ENCODE results near the gene SUB1.
"Not testable (repeated sequence)": the region's sequence is repeated elsewhere in the genome, so short reads cannot be mapped to it uniquely, and the experiment has no call there.

The SUB1 gene

GRCh38 chr5:32585446-32586275 lies at the start of gene SUB1:
Gene SUB1, plus strand, starts transcription at chr5:32585557. Its CDS starts 2,956 bp downstream, at chr5:32588513.
- no peak for FAIRE-seq

DNA sequence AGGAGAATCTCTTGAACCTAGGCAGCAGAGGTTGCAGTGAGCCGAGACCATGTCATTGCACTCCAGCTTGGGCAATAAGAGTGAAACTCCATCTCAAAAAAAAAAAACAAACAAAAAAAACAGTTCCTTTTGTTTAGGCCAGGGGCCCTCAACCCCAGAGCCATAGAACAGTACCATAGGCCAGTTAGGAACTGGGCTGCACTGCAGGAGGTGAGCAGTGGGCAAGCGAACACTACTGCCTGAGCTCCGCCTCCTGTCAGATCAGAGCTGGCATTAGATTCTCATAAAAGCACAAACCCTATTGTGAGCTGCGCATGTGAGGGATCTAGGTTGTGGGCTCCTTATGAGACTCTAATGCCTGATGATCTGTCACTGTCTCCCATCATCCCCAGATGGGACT lies 49.1 kb upstream of the SUB1 start:
- FAIRE-seq: no peak

DNA sequence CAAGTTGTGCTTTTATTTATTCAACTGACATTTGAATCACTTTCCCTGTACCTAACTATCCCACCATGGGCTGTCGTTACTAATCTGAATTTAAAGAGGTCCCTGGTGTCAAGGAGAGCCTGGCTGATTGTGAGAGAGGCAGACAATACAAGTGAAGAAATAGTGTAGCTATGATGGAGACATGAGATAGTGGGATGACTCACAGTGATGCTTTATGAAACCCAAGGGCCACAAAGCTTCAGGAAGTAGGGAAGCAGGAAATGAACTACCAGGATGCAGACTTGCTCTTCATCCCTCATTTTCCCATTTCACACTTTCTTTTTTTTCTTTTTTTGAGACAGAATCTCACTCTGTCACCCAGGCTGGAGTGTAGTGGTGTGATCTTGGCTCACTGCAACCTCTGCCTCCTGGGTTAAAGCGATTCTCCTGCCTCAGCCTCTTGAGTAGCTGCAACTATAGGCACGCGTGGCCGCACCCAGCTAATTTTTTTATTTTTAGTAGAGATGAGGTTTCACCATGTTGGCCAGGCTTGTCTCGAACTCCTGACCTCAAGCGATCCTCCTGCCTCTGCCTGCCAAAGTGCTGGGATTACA lies 47.8 kb upstream of the SUB1 start:
- FAIRE-seq: not testable (repeated sequence)

GRCh38 chr5:32538031-32538547 lies 47.3 kb upstream of the SUB1 start:
- FAIRE-seq: no peak

- FAIRE-seq: no peak
These were observed 45.1 kb upstream of the SUB1 start for GRCh38 chr5:32539981-32540845.

GRCh38 chr5:32541241-32541640 lies 44.1 kb upstream of the SUB1 start:
- FAIRE-seq: no peak

- FAIRE-seq: no peak
These were observed 42.9 kb upstream of the SUB1 start for GRCh38 chr5:32542216-32543059.

DNA sequence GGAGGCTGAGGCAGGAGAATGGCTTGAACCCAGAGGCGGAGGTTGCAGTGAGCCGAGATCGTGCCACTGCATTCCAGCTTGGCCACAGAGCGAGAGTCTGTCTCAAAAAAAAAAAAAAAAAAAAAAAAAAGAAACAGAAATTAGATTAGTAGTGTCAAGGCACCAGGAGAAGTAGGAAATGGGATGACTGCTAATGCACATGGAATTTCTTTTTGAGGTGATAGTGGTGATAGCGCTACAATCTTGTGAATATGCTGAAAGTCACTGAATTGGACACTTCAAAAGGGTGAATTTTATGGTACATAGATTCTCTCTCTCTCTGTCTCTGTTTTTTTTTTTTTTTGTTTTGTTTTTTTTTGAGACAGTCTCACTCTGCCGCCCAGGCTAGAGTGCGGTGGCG lies 42.1 kb upstream of the SUB1 start:
- no peak for FAIRE-seq

DNA sequence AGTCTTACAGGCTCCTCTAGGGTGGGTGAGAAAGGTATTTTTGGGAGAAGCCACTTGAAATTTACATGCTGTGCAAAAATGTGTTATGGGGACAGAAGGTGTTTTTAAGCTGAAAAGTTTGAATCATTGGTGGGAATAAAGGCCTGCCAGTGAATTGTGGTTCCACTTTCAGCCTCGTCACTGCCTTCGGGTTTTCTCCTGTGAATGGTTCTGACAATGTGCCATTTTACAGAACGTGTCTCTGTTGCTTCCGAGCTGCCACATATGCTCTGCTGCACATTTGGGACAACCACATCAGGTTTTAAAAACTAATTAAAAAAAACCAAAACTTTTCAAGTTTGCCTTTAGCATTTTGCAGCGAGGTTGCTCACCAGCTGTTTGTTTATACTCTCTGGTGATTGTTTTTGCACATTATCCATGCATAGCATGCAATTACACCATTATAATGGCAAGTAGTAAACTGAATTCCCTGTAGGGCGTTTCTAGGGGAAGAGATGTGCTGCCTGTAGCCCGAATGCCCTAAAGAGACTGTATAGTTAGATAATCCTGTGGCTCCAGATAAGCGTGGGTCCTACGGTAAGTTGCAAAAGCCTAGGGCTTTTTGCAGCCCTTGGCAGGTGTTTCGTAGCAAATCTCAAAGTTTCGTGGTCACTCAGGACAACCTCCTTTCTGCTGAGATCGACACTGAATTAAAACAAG lies 40.1 kb upstream of the SUB1 start:
- no peak for FAIRE-seq

- FAIRE-seq: no peak
These were observed 34.2 kb upstream of the SUB1 start for GRCh38 chr5:32551194-32551593.

DNA sequence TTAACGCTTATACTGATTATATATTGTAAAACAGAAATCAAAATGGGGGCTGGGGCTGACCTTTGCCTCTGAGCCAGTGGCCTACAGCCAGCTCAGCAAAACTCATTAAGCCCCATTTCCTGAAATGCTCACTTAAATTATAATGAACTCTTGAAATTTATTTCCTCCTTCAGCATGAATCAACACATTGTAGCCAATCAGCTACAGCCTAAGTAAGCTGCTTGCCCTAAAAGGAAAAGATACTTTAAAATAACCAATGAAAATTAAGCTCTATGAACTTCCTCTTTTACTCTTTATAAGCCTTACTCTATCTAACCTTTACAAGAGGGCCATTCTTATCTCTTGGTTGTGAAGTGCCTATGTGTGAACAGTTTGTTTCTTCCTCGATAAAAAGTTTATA lies 33.5 kb upstream of the SUB1 start:
- no peak for FAIRE-seq

- FAIRE-seq: not testable (repeated sequence)
These were observed 32.9 kb upstream of the SUB1 start for GRCh38 chr5:32552491-32552890.

DNA sequence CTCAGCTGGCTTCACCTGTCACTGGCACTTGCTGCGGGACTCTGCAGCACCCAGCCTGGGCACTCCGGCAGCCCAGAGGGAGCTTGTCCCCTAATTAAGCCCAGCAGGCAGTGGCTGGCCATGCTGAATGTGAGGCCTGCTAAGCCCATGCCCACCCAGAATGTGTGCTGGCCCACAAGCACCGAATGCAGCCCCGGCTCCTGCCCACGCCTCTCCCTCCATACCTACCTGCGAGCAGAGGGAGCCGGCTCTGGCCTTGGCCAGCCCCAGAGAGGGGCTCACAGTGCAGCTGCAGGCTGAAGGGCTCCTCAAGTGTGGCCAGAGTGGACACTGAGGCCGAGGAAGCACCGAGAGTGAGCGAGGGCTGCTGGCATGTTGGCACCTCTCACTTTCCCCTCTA lies 32.4 kb upstream of the SUB1 start:
- FAIRE-seq: no peak

GRCh38 chr5:32554181-32554780 lies 31.1 kb upstream of the SUB1 start:
- FAIRE-seq: not testable (repeated sequence)

- not testable (repeated sequence) for FAIRE-seq
These were observed 28.8 kb upstream of the SUB1 start for GRCh38 chr5:32556543-32556942.

GRCh38 chr5:32559411-32559810 lies 25.9 kb upstream of the SUB1 start:
- FAIRE-seq: no peak

DNA sequence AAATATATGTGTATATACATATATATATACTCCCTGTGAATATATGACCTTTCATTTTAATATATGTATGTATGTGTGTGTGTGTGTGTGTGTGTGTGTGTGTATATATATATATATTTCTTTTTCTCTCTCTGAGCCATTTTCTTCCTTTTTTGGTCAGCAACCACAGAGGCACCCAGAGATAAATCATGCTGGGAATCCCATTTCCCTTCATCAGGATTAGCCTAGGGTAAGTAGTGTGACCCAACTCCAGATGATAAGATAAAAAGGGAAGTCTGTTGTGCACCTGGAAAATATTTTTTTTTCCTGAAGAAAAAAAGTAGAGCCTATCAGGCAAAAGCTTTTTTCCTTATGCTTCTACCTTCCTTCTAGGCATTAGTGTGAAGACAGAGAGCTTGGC lies 25.4 kb upstream of the SUB1 start:
- no peak for FAIRE-seq

DNA sequence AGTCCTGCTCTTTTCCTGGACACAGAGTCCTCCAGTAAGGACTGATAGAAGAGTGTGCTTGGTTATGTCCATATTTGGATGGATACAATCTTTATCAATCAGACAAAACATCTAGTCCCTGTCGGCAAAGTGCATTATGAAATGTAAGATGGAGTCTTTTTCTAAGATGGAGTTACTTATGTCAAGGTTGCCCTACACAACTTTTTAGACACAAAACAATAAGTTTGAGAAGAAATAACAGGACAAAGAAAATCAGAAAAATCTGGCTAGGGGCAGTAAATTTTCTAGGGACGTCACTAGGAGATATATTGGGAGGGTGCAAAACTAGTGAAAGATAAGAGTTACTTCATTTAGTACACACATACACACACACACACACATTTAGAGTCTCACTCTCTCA lies 23.3 kb upstream of the SUB1 start:
- no peak for FAIRE-seq

DNA sequence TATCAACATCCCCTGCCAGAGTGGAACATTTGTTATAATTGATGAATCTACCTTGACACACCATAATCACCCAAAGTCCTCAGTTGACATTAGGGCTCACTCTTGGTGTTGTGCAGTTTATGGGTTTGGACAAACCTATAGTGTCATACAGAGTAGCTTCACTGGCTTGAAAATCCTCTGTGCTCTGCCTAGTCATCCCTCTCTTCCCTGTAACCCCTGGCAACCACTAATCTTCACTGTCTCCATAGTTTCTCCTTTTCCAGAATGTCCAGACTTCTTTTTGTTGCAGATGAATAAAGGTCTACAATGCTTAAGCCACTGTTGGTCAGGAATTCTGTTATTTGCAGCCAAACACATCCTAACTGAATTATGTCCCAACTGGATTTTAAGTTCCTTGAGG lies 22.5 kb upstream of the SUB1 start:
- FAIRE-seq: no peak

DNA sequence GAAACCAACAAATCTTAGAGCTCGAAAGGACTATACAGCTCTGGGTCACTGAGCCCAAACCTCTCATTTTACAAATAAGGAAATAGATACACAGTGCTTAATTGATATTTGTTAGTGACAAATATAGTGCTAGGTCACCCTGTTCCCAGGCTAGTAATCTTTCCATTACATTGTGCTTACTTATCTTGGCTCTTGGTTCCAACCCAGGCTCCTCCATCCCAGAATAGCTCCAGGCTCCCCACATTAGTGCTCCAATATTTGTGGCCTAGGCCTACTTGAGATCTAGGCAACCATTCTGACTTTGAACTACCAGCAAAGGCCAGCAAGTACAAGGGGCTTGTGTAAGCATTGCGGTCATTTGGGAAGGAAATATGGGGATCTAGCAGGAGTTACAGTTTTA lies 21.7 kb upstream of the SUB1 start:
- FAIRE-seq: no peak

- no peak for FAIRE-seq
These were observed 20.2 kb upstream of the SUB1 start for GRCh38 chr5:32565145-32565544.
